ENCODE measurements around the gene PIGA. TPM values are rescaled to one million over a fixed set of nuclear protein-coding genes. Genes with fewer than 3 reads are reported as not detected.

The PIGA gene
- total RNA-seq, 1 experiment from 2014 or later: 13.9 TPM

DNA sequence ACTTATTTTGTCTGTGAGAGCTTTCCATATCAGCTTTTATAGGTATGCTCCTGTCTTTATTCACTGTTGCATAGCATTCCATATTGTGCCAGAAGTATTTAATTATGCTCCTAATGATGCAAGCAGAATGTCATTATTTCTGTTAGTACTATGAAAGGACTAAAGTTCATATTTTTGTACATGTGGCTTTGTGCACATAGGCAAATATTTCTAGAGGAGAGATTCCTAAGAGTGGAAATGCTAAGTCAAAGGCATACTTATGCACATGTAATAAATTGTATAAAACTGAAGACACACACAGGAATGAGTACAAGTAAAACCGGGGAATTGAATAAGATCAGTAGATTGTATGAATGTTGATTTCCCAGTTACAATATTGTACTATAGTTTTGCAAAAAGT lies 63.6 kb downstream of the PIGA start:
- Histone ChIP-seq H3K23me2 (ENCODE audit: insufficient read length, low read depth, low read length, poor library complexity, severe bottlenecking) (no peaks in the 10 kb centered on the region), H4K8ac (replicated peaks; ENCODE audit: insufficient read length, low read depth, low read length) (no peak overlapping the region)
- peaks cover 37 to 52% of the 10 kb centered on the region in 2 experiments for H3K9me3 Mint-ChIP-seq

More for the DNA sequence above, 63.6 kb downstream of the PIGA start:
- no peak overlapping the region for H3K4me3 Mint-ChIP-seq
- Histone ChIP-seq H3K27ac (ENCODE audit: insufficient read length, low read depth, low read length) (no peak overlapping the region), H3K4me2 (ENCODE audit: insufficient read depth, insufficient read length, low read length) (no peak overlapping the region), H3K23ac (ENCODE audit: insufficient read length, low read depth, low read length) (no peak overlapping the region), H2AFZ (ENCODE audit: low read length) (no peak overlapping the region), H2AK5ac (ENCODE audit: insufficient read length, low read length) (no peak overlapping the region), H4K5ac (ENCODE audit: insufficient read length, low read depth, low read length) (no peak overlapping the region), H3K79me1 (ENCODE audit: insufficient read depth, low read depth, low read length, poor library complexity, severe bottlenecking) (no peaks in the 10 kb centered on the region), H2BK15ac (ENCODE audit: low read depth, low read length) (no peak overlapping the region), H3K14ac (ENCODE audit: insufficient read depth, low read length) (no peak overlapping the region), H3K79me2 (ENCODE audit: insufficient read depth, low read length) (no peaks in the 10 kb centered on the region), H3T11ph (ENCODE audit: low read length) (no peak overlapping the region), H4K91ac (ENCODE audit: insufficient read length, low read depth, low read length) (no peak overlapping the region), H4K20me1 (ENCODE audit: control insufficient read depth, insufficient read depth, insufficient read length) (no peaks in the 10 kb centered on the region), H3K56ac (ENCODE audit: insufficient read length, low read depth, low read length) (no peak overlapping the region), H2BK120ac (ENCODE audit: low read depth, low read length, poor library complexity, severe bottlenecking) (no peak overlapping the region), H3K9ac (ENCODE audit: extremely low read depth, insufficient read length, low read length) (no peak overlapping the region), H3K4ac (ENCODE audit: low read depth, low read length) (no peak overlapping the region), H3K27me3 (ENCODE audit: insufficient read depth, low read length) (no peaks in the 10 kb centered on the region), H3K9me3 (ENCODE audit: control insufficient read depth, low read depth, low read length) (no peaks in the 10 kb centered on the region), H2BK5ac (ENCODE audit: insufficient read length, low read length) (no peak overlapping the region), H2BK20ac (ENCODE audit: low read depth, low read length, poor library complexity, severe bottlenecking) (no peak overlapping the region), H3K4me1 (ENCODE audit: insufficient read depth, low read length) (no peaks in the 10 kb centered on the region; the same call in 1 of the 2 replicates), H3K18ac (ENCODE audit: insufficient read length, low read depth, low read length) (no peak overlapping the region), H2BK12ac (ENCODE audit: insufficient read length, low read depth, low read length) (no peak overlapping the region)
- no peak for TF ChIP-seq CTCF (conservative IDR thresholded peaks at IDR 0.05)
- H3K27ac Mint-ChIP-seq: no peak overlapping the region
- no CpG with 5 or more reads among the region's 1 CpG for WGBS (ENCODE audit: extremely low coverage, insufficient read length, low lambda C conversion rate)
- peaks cover 8% of the 10 kb centered on the region in 2 experiments for H3K4me1 Mint-ChIP-seq
- H3K27me3 Mint-ChIP-seq (ENCODE audit: low read depth): peaks cover 2% of the 10 kb centered on the region; the same call in 1 of the 2 replicates
- no peaks in the 10 kb centered on the region; a peak in 1 of 7 replicates for H3K36me3 Mint-ChIP-seq (ENCODE audit: insufficient read depth in 1 of 3, low read depth in 3 of 3)
- DNase-seq: no peak
